NCI-H526 (cell line): ENCODE results near the gene INPP5F.
A peak's percentile ranks its signal among the peaks of the same experiment; 100 is the strongest.
"Not testable (repeated sequence)": the region's sequence is repeated elsewhere in the genome, so short reads cannot be mapped to it uniquely, and the experiment has no call there.

ENCODE experiments used
- DNase-seq, 2 experiments: peaks; one replicate each; lab custom pipeline; 2025; lab: John Stamatoyannopoulos, UW

Gene INPP5F

DNA sequence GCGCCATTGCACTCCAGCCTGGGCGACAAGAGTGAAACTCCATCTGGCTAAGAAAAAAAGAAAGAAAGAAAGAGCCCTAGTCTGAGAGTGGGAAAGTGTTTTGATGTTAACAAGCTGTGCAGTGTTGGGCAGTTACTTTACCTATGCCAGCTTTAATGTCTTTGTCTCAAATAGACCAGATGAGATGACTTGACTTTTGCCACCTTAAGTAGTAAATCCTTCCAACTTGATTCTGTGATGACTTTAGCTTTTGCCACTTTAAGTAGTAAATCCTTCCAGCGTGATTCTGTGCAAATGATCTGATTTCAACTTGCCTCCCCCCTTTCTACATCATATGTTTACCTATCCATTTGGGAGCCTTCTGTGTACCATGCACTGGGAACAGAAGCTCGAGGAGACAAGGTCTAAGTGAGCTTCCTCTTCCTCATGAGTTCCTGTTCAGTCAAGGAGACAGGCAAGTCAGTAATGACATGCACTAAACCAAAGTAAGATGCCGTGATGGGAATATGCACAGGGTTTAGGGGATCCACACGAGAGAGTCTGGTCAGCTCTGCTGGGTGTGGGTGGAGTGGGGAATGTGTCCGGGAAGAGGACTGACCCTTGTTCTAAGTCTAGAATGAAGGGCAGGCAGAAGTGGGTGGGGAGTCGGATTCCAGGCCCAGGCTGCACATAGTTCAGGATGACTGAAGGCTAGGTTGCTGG, 17.2 kb downstream of the INPP5F start:
- no peak for DNase-seq

DNA sequence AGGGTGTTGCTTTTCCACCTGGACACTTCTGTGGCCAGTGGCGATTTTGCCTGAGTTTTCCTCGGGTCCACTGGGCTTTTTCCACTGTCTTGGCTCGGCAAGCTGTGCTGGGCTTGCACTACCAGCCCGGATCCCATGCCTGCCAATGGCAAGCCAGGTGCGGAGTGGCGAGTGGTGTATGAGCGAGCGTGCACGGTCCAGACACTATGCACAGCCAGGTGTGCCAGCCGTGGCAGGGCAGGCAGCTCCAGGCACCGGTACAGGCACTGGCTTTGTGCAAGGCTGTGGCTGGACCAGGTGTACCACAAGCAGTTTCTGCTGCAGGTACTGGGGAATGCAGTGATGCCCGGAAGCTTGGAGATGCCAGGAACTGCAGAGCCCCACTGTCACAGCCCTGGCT, 22.1 kb downstream of the INPP5F start:
- DNase-seq, result no peak

GRCh38 chr10:119748871-119749270, 23.0 kb downstream of the INPP5F start:
- DNase-seq, result no peak

DNA sequence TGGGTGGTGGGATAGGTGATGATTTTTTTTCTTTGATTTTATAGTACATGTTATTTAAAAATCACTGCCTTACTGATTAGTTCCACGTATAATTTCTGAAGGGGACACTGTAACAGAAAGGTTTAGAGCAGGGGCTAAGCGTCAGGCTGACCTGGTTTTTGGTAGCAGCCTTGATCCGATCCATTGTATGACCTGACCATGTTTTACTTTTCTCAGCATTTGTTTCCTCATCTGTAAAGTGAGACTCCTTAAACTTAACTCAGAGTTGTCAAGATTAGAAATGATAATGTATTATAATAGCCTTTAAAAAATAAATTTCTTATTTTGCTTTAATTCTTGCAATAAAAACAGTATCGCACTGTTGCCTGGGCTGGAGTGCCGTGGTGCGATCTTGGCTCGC, 23.6 kb downstream of the INPP5F start:
- no peak for DNase-seq

- peak; percentile 46 to 68 for DNase-seq
Measured at GRCh38 chr10:119750391-119751230, 24.8 kb downstream of the INPP5F start.

DNA sequence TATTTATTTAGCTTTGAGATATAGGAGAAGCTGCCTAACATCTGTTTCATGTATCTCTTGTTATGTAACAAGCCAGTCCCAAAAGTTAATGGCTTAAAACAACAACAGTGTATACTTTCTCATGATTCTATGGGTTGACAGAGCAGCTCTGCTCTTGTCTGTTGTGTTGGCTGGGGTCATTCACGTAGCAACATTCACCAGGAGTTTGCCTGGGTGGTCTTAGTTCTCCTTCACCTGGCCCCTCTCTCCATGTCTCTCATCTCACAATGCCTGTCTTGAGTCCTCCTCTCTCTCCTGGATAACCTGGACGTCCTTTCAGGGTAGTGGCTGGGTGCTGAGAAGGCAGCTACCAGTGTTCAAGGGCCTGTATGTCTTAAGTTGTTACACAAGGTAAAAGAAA, 27.5 kb downstream of the INPP5F start:
- no peak for DNase-seq

DNA sequence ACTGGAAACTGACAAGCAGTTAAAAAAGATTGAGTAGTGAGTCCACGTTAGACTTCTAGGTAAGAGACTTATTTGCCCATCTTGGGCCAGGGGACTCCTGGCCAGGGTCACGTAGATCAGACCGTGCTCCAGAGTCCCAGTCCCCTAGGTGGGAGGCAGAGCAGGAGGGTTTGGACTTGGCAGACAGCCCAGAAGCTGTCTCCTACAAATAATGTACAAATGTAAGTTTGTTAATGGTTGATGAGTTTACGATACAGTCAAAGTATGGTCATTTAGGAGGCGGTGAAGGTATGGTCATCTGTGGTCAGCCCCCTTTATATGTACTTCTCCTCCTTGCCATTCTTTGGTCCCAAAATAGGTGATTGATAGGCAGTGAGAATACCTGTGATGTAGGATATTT, 28.2 kb downstream of the INPP5F start:
- DNase-seq, result peak in 1 of 2 experiments; percentile 10

GRCh38 chr10:119754936-119755335, 29.1 kb downstream of the INPP5F start:
- DNase-seq, result no peak

DNA sequence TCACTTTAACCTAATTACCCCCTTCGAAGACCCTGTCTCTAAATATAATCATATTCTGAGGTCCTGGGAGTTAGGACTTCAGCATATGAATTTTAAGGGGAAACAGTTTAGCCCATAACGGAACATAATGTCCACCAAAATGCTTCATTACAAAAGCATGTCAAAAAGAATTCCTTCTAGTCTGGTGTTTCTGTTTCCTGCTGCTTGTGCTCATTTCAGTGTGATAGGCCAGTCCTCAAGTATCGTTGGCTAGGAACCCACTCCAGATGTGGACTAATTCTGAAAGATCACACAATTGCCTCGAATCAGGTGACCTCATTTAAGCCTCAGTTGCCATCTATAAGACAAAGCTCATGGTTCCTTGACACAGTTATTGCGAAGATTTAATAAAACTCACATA, 29.6 kb downstream of the INPP5F start:
- no peak for DNase-seq

DNA sequence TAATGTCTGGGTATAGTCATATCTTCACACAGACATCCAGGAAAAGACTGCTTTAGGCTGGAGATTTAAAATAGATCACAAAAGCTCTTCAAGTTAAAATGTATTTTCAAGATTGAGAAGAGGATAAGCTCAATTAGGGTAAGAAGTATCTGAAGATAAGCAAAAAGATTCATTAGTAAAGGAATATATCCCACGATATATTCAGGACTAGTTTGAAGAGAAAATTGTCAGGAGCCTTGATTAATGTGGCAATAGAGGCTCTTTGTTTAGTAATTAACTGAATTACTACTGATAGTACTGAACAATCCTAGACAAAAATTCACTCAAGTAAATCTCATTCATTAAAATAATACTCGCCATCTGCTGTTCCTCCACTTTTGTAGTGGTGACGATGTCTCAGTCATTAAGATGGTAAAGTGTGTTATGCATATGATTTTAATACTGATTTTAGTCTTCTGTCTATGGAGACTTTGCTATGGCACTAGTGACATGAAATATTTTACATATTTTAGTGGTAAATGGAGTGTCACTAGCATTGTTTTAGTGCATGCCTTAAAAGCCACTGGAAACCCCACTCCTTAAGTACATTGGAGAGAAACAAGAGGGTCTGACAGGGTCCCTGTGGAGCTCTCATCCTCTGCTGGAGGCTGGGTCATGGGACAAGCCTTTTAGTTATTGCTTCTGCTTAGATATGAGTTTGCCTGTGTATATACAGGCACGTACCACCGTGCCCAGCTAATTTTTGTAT, 32.8 kb downstream of the INPP5F start:
- no peak for DNase-seq

DNA sequence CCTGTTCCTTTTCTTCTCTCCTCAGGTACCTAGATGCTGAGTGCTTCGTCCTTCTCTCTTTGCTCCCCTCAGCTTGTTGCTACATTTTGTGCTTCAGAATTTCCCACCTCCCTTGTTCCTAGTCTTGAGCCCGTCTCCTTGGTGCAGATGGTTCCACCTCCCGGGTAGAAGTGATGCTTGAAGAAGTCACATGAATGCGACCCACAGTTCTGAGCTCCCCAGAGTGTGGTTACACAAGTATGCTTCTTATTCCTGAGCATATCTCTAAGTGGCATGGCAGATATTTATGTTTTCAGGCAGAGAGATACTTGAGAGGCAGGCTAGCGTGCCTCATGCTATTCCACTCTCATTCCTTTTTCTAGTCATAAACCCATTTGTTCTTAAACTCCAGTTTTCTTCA, 34.0 kb downstream of the INPP5F start:
- no peak for DNase-seq

DNA sequence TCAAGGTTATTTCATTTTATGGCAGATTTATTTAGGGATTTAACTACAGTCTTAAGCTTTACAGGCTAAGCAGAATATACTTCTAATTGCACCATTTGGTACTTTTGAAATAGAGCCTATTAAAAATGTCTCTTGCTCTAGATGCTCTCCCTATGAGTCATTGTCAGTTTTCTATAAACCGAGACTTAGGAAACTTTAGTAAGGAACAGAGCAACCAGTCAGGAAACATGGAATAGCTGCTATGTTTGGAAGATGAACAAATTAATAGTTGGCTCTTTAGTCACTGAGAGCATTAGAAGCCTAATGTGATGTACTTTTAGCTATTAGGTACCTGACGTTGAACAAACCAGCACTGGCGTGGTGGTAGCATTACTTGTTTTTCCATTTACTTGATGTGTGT, 35.3 kb downstream of the INPP5F start:
- no peak for DNase-seq

DNA sequence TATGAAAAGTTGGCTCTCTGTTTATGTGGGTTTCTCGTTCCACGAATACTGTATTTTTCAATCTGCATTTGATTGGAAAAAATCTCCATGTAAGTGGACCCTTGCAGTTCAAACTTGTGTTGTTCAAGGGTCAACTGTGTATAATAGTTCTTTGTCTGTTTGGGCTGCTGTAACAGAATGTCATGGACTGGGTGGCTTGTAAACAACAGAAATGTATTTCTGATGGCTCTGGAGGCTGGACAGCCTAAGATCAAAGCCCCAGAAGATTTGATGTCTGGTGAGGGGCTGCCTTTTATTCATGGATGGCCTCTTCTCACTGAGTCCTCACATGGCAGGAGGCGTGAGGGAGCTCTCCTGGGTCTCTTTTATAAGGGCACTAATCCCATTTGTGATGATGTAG, 36.2 kb downstream of the INPP5F start:
- no peak for DNase-seq

DNA sequence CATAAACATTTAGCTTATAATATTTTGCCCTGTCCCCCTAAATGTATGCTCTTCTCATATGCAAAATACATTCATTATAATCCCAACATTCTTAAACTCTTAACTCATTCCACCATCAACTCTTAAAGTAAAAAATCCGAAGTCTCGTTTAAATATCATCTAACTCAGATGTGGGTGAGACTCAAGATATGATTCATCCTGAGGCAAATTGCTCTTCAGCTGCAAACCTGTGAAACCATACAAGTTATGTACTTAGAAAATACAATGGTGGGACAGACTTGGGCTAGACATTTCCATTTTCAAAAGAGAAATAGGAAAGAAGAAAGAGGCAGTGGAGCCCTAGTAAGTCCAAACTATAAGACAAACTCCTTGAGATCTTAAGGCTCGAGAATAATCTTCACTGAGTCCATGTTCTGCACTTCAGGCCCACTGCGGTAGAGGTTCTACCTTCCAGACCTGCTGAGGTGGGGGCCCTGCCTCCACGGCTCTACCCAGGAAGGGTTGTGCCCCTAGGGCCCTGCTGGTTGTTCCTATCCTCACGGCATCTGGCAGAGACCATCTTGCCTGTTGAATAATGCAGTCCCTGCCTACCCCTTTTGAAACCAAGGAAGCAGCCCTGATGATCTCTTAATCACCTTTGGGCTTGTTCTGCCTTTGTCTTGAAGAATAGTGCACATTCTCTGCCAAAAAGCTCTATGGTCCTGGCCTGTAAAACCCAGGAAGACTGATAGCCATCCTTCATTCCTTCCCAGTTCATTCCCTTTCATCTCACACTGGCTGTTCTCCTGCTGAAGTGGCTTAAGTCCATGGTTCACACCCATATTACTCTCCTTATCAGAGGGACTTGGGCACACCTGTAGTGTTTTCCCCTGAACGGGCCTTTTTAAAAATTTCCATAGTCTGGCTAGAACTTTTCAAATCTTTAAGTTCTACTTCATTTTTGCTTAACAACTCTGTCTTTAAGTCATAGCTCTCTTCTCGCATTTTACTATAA, 37.3 kb downstream of the INPP5F start:
- no peak for DNase-seq

- no peak for DNase-seq
Measured at GRCh38 chr10:119768455-119769094, 42.7 kb downstream of the INPP5F start.

- DNase-seq, result no peak
Measured at GRCh38 chr10:119769886-119770285, 44.0 kb downstream of the INPP5F start.

GRCh38 chr10:119770928-119771327, 45.1 kb downstream of the INPP5F start:
- DNase-seq, result no peak

DNA sequence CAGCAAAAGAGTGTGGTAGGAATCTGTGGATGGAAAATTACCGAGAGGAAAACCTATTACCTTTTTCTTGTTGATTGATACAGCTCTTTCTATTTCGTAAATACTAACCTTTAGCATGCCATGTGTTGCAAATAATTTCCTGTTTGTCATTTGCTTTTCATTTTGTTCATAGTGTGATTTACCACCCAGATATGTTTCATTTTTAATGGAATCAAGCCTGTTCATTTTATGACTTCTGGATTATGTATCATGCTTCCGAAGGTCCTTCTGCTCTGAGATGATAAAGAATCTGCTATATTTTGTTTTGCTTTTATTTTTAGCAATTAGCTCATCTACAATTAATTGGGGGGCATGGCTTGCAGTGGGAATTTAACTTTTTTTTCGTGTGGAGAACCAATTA, 46.5 kb downstream of the INPP5F start:
- no peak for DNase-seq

DNA sequence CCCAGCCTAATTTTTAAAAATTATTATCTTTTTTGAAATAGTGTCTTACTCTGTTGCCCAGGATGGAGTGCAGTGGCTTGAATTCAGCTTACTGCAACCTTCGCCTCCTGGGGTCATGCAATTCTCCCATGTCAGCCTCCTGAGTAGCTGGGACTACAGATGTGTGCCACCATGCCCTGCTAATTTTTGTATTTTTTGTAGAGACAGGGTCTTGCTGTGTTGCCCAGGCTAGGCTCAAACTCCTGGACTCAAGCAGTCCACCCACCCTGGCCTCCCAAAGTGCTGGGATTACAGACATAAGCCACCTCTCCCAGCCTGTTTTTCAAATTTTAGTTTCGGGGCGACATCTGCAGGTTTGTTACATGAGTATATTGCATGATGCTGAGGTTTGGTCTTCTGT, 47.2 kb downstream of the INPP5F start:
- DNase-seq, result not testable (repeated sequence)

- no peak for DNase-seq
Measured at GRCh38 chr10:119775529-119775928, 49.7 kb downstream of the INPP5F start.

GRCh38 chr10:119776536-119776935, 50.7 kb downstream of the INPP5F start:
- no peak for DNase-seq
